Adrenal gland (tissue), 5 donors: Measurements from ENCODE around the gene IL16.

Experiments used
- POLR2A ChIP-seq, 2 donors: fragments of 450-650 bp; IDR thresholded peaks; one replicate each; pipeline ENCODE4 v1.6.1; 2017; ENCODE audit warnings: antibody characterized with exemption in 2 of 2, mild to moderate bottlenecking in 2 of 2, moderate library complexity in 1 of 2
- TF ChIP-seq, protein P1 (sequence below), 6 experiments: fragments of 450-650 bp in 4 of 6; fragments of 200-600 bp in 2 of 6; sonication (generic) in 1 of 6; IDR thresholded peaks; 1 replicate in 5 of 6; 2 replicates in 1 of 6; pipeline versions ENCODE4 v1.5.1 to v1.8.0; 2016 to 2021; ENCODE audit warnings: antibody characterized with exemption in 6 of 6, mild to moderate bottlenecking in 2 of 6, moderate library complexity in 1 of 6
- donor health status: DM: no; HTN: no; CAD: no.

DNA sequence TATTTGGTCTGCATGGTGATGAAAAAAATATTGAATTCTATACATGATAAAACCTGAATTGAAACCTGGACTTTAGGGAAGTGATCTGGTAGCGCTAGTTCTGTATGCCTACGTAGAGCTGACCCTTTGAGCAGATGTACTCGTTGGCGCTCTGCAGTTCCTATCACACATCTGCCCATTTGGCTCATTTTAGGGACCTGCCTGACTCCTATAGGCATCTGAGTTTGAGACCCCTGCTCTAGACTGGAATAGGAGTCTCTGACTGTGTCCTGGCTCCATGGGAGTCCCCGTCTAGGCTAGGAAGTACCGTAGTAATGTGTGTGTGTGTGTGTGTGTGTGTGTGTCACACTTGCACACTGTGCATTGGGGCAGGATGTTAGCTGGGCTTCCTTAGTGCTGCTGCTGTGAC is 106.0 kb downstream of the IL16 start:
- TF ChIP-seq, protein P1, sequence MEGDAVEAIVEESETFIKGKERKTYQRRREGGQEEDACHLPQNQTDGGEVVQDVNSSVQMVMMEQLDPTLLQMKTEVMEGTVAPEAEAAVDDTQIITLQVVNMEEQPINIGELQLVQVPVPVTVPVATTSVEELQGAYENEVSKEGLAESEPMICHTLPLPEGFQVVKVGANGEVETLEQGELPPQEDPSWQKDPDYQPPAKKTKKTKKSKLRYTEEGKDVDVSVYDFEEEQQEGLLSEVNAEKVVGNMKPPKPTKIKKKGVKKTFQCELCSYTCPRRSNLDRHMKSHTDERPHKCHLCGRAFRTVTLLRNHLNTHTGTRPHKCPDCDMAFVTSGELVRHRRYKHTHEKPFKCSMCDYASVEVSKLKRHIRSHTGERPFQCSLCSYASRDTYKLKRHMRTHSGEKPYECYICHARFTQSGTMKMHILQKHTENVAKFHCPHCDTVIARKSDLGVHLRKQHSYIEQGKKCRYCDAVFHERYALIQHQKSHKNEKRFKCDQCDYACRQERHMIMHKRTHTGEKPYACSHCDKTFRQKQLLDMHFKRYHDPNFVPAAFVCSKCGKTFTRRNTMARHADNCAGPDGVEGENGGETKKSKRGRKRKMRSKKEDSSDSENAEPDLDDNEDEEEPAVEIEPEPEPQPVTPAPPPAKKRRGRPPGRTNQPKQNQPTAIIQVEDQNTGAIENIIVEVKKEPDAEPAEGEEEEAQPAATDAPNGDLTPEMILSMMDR (IDR thresholded peaks at IDR 0.05): no peak
- TF ChIP-seq POLR2A (IDR thresholded peaks at IDR 0.05): no peak
